HG03439 (cell line): ENCODE results near the gene ZNF217.
"Not testable (repeated sequence)": the region's sequence is repeated elsewhere in the genome, so short reads cannot be mapped to it uniquely, and the experiment has no call there.

Source experiments
- ATAC-seq: cut with Tn5 transposase; IDR thresholded peaks from one replicate; pipeline ENCODE4 v1.9.1; 2021; ENCODE audit warnings: mild to moderate bottlenecking, moderate library complexity; ENCODE audit not compliant: unreplicated experiment

The ZNF217 gene

GRCh38 chr20:53569606-53570307 is 23.9 kb downstream of the ZNF217 start:
- no peak for ATAC-seq

DNA sequence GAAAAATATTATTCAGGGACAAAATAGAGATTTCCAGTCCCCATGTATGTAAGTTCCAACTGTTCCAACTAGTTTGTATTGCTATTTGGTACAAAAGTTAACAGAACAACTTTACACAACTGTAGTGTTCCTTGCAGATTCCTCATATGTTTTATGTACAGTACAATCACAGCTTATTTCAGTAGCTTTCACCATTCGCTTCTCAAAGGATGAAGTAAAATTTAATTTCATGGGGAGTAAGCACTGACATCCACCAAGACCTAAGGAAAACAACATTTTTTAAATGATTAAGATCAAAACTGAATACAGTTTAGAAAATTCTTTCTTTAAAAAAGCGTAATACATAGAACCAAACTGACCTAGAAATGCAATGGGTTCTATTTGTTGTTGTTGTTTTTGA is 24.6 kb downstream of the ZNF217 start:
- no peak for ATAC-seq

- no peak for ATAC-seq
Measured at GRCh38 chr20:53568351-53568750, 25.3 kb downstream of the ZNF217 start.

DNA sequence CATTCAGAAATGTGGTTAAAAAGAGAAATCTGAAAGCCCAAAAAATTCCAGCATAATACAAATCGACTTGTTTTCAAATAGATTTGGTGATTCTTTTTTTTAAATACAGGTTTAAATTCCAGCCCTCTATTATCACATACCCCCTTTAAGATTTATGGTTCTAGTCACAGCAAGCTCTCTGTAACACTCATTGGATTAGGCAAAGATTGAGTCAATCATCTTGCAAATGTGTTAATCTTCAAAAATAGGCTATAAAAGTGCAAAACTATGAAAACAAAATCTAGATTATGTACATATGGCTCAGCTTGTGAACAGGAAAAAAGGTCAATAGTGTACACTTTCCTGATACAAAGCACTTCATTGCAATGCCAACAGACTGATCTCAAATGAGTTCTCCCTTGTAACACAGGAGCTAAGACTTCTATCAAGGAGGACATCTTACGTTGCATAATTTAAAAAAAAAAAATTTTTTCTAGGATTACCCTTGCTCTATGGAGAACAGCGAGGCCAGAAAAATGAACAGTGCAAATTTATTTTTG is 26.2 kb downstream of the ZNF217 start:
- no peak for ATAC-seq

- ATAC-seq: not testable (repeated sequence)
Measured at GRCh38 chr20:53566623-53567022, 27.0 kb downstream of the ZNF217 start.

DNA sequence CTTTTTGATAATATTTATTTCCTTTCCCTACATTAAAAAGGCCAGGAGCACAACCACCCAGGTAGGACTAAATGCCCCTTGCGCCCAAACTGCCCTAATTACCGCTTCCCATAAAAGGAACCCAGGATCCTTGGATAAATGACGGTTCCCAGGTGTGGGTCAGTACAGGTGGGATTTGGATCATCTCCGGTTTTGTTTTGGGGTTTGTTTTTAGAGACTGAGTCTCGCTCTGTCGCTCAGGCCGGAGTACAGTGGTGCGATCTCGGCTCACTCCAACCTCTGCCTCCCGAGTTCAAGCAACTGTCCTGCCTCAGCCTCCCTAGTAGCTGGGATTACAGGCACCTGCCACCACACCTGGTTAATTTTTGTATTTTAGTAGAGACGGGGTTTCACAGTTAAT is 28.4 kb downstream of the ZNF217 start:
- ATAC-seq: no peak

GRCh38 chr20:53562104-53562764 is 31.4 kb downstream of the ZNF217 start:
- not testable (repeated sequence) for ATAC-seq

GRCh38 chr20:53561505-53561904 is 32.1 kb downstream of the ZNF217 start:
- ATAC-seq: no peak

- ATAC-seq: no peak
Measured at GRCh38 chr20:53559816-53560215, 33.8 kb downstream of the ZNF217 start.

DNA sequence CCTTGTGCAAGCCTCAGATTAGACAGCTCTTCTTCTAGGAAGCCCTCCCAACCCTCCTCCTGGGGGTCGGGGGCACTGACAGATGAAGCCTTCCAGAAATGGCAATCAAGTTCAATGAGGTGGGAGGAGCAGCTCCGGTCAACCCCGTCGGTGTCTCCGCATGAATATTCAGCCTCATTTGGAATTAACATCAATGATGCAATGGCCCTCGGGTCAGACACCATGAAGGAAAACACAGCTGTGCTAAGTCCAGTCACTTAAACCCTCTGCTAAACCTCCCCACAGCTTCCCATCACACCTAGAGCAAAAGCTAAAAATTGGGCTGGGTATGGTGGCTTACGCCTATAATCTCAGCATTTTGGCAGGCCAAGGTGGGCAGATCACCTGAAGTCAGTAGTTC is 36.5 kb downstream of the ZNF217 start:
- ATAC-seq: no peak

- ATAC-seq: no peak
Measured at GRCh38 chr20:53556267-53556897, 37.3 kb downstream of the ZNF217 start.

DNA sequence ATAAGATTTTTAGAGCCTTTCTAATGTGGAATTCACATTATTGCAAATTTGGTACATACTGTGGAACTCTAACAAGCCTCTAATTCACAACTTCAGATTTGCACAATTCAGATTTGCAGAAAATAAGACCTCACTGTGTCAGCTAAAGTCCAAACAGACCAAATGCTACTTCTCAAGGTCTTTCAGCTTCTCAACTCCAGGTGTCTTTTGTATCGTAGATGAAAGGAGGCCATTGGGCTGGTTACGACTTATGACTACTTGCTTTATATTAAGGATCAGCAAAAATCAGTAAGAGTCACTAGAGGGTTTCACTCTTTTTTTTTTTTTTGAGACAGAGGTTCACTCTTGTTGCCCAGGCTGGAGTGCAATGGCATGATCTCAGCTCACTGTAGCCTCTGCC is 37.8 kb downstream of the ZNF217 start:
- ATAC-seq: no peak

DNA sequence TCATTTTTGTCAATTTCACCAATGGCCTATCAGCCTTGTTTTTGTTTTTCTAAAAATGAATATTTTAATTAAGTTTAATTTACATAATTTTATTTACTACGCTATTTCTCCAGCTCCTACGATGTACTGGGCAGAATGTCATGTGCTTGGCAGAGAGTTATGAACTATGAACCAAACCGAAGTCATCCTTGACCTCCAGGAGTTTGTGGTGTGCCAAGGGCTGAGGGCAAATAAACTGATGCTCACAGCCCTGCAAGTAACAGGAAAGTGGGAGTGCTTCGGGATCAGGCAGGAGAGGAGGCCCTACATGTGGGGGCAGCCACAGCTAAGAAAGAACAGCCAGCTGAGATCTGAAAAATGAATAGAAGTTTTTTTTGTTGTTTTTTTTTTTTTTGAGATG is 38.6 kb downstream of the ZNF217 start:
- no peak for ATAC-seq

GRCh38 chr20:53552572-53552893 is 41.1 kb downstream of the ZNF217 start:
- not testable (repeated sequence) for ATAC-seq

- not testable (repeated sequence) for ATAC-seq
Measured at GRCh38 chr20:53551719-53552571, 41.7 kb downstream of the ZNF217 start.

GRCh38 chr20:53550280-53551187 is 43.1 kb downstream of the ZNF217 start:
- ATAC-seq: no peak

DNA sequence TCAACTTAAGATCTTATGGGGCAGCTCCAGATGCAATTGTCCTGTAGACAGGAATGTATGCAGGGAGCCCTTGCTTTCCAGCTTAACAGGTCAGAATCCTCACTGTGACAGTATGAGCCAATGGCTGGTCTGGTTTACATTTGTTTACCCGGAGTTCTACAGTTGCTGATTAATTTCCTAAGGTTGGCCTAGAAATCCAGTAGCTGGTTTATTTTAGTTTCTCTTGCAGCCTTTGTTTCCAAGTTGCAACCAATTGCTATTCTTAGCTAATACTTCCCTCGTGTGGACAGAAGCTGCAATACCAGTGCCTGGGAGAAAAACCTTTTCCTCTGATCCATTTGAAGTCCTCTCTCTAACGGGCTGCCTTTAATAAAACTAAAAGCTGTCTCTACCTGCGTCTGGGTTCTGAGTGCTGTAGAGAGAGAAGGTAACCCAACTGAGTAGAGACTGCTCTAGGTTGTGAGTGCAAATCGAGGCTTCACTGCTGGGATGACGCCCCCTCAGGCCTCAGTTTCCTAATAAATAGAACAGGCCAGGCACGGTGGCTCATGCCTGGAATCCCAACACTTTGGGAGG is 45.9 kb downstream of the ZNF217 start:
- ATAC-seq: no peak

DNA sequence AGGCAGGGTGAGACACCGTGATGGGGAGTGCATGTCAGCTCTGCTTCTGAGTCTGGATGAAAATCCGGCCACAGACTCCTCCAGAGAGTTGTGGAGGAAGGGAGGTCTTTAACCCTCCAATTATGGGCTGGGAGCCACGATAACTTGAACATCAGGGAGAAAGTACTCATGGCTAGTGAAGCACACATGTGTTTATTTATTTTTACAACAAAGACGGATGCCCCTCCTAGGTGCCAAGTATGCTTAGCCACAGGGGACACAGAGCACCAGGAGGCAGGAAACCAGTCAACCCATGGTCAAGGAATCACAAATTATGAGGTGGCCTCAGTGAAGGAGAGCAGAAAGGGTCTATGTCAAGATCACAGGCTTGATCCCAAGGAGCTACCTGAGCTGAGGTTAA is 54.1 kb downstream of the ZNF217 start:
- ATAC-seq: no peak

DNA sequence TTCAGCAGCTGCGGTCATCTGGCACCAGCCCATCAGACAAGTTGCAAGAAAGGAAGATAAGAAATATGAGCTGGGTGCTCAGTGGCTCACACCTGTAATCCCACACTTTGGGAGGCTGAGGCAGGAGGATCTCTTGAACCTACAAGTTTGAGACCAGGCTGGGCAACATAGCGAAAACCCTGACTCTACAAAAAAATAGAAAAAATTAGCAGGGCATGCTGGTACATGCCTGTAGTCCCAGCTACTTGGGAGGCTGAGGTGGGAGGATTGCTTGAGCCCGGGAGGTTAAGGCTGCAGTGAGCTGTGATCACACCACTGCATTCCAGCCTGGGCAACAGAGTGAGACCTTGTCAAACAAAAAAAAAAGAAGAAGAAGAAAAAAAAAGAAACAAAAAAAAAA is 57.3 kb downstream of the ZNF217 start:
- ATAC-seq: not testable (repeated sequence)

GRCh38 chr20:53535878-53536277 is 57.8 kb downstream of the ZNF217 start:
- no peak for ATAC-seq
